Umbilical cord (tissue), 2 donors: Measurements from ENCODE around the gene ADPRS. TPM values are rescaled to one million over a fixed set of nuclear protein-coding genes. Genes with fewer than 3 reads are reported as not detected.
A peak's percentile ranks its signal among the peaks of the same experiment; 100 is the strongest.

Experiments used
- DNase-seq: peaks from one replicate; pipeline ENCODE4 v3.0.0-alpha.2; 2015; ENCODE audit warnings: low spot score
- total RNA-seq: library from RNA; depleted of rRNA; stranded (reverse); fragments of >200 nt; gene quantifications from one replicate; pipeline ENCODE4 v1.2.3, GENCODE V29; 2014; ENCODE audit warnings: low replicate concordance; ENCODE audit not compliant: insufficient read depth

The ADPRS gene
- total RNA-seq, 1 donor from 2014 or later, result 37.8 TPM

- DNase-seq, result no peak
Measured at GRCh38 chr1:36087233-36088123, 1.2 kb upstream of the ADPRS start.

- no peak for DNase-seq
Measured at GRCh38 chr1:36088265-36088576, 471 bp upstream of the ADPRS start.

GRCh38 chr1:36089393-36090121, 865 bp downstream of the ADPRS start:
- DNase-seq, result peak; percentile 43

GRCh38 chr1:36091141-36091540, 2.4 kb downstream of the ADPRS start:
- DNase-seq, result no peak

- no peak for DNase-seq
Measured at GRCh38 chr1:36091698-36092097, 3.0 kb downstream of the ADPRS start.

GRCh38 chr1:36092166-36092797, 3.6 kb downstream of the ADPRS start:
- DNase-seq, result no peak

- no peak for DNase-seq
Measured at GRCh38 chr1:36092798-36093185, 4.1 kb downstream of the ADPRS start.

- DNase-seq, result no peak
Measured at GRCh38 chr1:36093226-36093625, 4.5 kb downstream of the ADPRS start.

- no peak for DNase-seq
Measured at GRCh38 chr1:36093929-36094328, 5.2 kb downstream of the ADPRS start.

- DNase-seq, result no peak
Measured at GRCh38 chr1:36094621-36095061, 5.9 kb downstream of the ADPRS start.

GRCh38 chr1:36095760-36096405, 7.2 kb downstream of the ADPRS start:
- no peak for DNase-seq

GRCh38 chr1:36096500-36097432, 8.1 kb downstream of the ADPRS start:
- no peak for DNase-seq

GRCh38 chr1:36097693-36098585, 9.2 kb downstream of the ADPRS start:
- DNase-seq, result no peak

- no peak for DNase-seq
Measured at GRCh38 chr1:36098650-36099365, 10.1 kb downstream of the ADPRS start.

- peak; percentile 77 for DNase-seq
Measured at GRCh38 chr1:36099681-36100341, 11.1 kb downstream of the ADPRS start.

- no peak for DNase-seq
Measured at GRCh38 chr1:36100376-36100775, 11.7 kb downstream of the ADPRS start.

GRCh38 chr1:36101546-36101945, 12.9 kb downstream of the ADPRS start:
- DNase-seq, result no peak

- no peak for DNase-seq
Measured at GRCh38 chr1:36106269-36106668, 17.6 kb downstream of the ADPRS start.

- DNase-seq, result no peak
Measured at GRCh38 chr1:36107394-36107793, 18.7 kb downstream of the ADPRS start.
